ENCODE measurements around the gene DAGLA.

The DAGLA gene

DNA sequence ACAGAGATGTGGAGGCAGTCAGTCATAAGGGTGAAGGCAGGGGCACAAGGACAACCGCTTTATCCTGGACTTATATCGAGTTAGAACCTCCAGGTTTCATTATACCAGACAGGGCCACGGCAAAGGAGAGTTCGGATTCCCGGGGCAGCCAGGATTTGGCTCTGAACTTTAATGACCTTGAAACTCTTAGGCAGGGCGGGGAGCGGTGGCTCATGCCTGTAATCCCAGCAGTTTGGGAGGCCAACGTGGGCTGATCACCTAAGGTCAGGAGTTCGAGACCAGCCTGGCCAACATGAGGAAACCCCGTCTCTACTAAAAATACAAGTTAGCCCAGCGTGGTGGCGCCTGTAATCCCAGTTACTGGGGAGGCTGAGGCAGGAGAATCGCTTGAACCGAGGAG lies 71.2 kb downstream of the DAGLA start:
- DNase-seq, result no peak

- DNase-seq, result peak; percentile 65
These were observed 72.1 kb downstream of the DAGLA start, which contains the start of gene MYRF for GRCh38 chr11:61752117-61752924. Gene MYRF, plus strand, starts transcription at chr11:61752636. Its CDS starts 109 bp downstream, at chr11:61752745.

GRCh38 chr11:61752925-61753521 lies 72.8 kb downstream of the DAGLA start:
- no peak for DNase-seq

GRCh38 chr11:61753672-61754071 lies 73.5 kb downstream of the DAGLA start:
- DNase-seq, result no peak

- DNase-seq, result no peak
These were observed 74.6 kb downstream of the DAGLA start for GRCh38 chr11:61754534-61755482.

- DNase-seq, result no peak
These were observed 75.9 kb downstream of the DAGLA start for GRCh38 chr11:61756147-61756451.

- peak; percentile 23 for DNase-seq
These were observed 76.4 kb downstream of the DAGLA start for GRCh38 chr11:61756452-61757212.

DNA sequence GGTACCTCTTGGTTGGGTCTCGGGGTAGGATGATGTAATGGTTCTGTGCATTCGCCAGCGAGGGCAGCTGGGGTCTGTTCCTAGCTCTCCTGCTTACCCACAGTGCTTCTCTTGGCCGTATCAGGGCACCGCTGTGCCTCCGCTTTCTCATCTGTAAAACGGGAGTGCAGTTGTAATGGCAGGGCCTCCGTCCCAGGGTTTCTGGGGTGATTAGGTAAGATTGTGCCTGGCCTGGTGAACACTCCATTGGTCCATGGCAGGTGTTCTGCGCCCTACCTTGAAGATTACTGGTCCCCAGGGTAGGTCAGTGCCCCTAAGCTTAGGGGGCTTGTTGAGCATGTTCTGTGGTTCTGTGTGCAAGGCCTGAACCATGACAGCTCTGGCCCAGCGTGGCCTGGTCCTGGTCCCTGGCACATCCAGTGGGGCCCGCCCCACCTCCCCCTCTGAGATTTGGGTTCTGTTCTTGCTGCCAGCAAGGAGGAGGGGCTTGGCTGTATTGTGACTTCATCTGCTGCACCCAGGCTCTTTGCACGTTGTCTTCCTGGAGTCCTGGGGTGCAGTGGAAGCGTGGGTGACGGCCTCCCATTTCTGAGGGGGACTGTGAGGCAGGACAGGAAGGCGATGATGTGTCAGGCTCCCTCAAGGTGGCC lies 77.1 kb downstream of the DAGLA start:
- no peak for DNase-seq

GRCh38 chr11:61760946-61761345 lies 80.8 kb downstream of the DAGLA start:
- no peak for DNase-seq

DNA sequence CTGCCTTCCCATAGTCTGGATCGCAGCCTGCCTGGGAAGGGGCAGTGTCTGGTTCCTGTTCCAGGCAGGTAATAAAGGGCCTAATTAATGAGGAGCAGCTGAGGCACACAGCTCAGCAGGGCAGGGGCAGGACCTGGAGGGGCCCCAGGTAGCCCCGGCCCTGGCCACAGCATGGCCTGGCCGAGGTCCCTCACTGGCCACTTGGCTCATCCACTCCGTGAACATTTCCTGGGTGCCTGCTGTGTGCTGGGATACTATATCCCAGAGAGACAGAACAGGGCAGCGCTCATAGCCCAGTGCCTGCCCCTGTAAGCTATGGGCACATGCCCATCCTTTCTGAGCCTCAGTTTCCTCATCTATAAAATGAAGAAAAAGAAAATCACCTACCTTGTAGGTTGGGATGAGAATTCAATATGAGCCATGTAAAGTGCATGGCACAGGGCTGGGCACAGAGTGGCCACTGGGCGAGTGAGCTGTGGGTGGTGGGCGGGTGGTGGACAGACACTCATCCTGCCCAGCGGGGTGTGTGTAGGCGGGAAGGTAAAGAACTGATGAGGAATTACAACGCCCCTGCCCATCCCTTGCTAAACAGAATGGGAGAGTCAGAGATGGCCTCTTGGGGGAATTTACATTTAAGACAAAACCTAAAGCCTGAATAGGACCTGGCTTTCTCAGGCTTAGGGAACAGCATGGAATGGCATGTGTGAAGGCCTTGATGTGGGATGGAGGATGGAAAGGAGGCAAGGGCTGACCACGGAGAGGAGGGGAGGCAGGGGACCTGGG lies 81.4 kb downstream of the DAGLA start:
- DNase-seq, result no peak

- DNase-seq, result no peak
These were observed 82.0 kb downstream of the DAGLA start for GRCh38 chr11:61762223-61762615.

GRCh38 chr11:61762798-61763197 lies 82.6 kb downstream of the DAGLA start:
- no peak for DNase-seq

DNA sequence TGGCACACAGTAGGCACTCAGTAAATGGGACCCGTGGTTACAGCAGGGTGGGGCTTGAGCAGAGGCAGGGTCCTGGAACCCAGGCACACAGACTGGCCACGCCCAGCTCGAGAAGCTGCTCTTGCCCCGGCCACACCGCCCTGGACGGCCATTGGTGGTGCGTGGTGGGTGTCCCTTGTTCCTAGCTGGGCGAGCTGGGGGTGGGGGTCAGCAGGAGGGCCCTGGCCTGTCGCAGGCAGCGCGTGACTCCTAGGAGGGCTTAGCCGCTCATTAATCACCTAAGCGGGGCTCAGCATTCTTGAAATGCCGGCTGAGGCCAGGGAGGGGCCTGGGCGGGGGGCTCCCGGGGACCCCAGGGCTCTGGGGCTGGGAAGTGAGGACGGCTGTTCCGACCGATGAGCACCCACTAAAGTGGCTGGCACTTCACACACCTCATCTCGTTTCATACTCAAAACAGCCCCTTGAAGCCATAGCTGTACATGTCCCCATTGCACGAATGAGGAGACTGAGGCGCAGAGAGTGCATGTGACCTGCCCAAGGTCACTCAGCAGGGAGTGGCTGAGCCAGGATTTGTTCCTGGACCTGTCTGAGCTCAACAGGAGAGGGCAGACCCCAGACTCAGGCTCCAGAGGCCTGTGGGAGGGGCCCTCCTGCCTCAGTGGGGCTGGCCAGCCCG lies 83.9 kb downstream of the DAGLA start:
- no peak for DNase-seq

- DNase-seq, result no peak
These were observed 84.5 kb downstream of the DAGLA start for GRCh38 chr11:61764606-61765260.

GRCh38 chr11:61765550-61766253 lies 85.5 kb downstream of the DAGLA start:
- DNase-seq, result no peak

- DNase-seq, result no peak
These were observed 86.2 kb downstream of the DAGLA start for GRCh38 chr11:61766353-61766841.

GRCh38 chr11:61768376-61769076 lies 88.3 kb downstream of the DAGLA start:
- no peak for DNase-seq

- DNase-seq, result no peak
These were observed 89.2 kb downstream of the DAGLA start for GRCh38 chr11:61769169-61769920.

Data from CD4-positive, alpha-beta T cell treated with Interleukin-10 for 1 hour (primary cell).